Loucy (cell line): Measurements from ENCODE around the gene ALG6.

ENCODE experiments used
- H2AFZ ChIP-seq: fragments of 200-600 bp; sonication (generic); 2 replicates; pipeline ENCODE4 v1.6.0; 2016; ENCODE audit warnings: antibody characterized with exemption, mild to moderate bottlenecking, low read length, moderate library complexity
- H3F3A ChIP-seq: fragments of 200-600 bp; 2 replicates; pipeline ENCODE4 v1.6.0; 2016; ENCODE audit warnings: antibody characterized with exemption, low read depth, mild to moderate bottlenecking
- H3K27me3 ChIP-seq: fragments of 200-600 bp; sonication (generic); 2 replicates; pipeline ENCODE4 v1.6.1; 2014; ENCODE audit warnings: low read length, mild to moderate bottlenecking; ENCODE audit not compliant: insufficient read depth, poor library complexity, severe bottlenecking
- H3K36me3 ChIP-seq: fragments of 200-600 bp; sonication (generic); 2 replicates; pipeline ENCODE4 v1.6.1; 2016; ENCODE audit warnings: low read length; ENCODE audit not compliant: insufficient read depth
- H3K4me1 ChIP-seq: fragments of 200-600 bp; sonication (generic); 2 replicates; pipeline ENCODE4 v1.5.1; 2014; ENCODE audit warnings: low read length, mild to moderate bottlenecking; ENCODE audit not compliant: insufficient read depth, poor library complexity, severe bottlenecking
- H3K4me2 ChIP-seq: fragments of 200-600 bp; sonication (generic); 2 replicates; pipeline ENCODE4 v1.6.0; 2014; ENCODE audit warnings: antibody characterized with exemption, low read length, low read depth, mild to moderate bottlenecking; ENCODE audit not compliant: poor library complexity, severe bottlenecking
- H3K4me3 ChIP-seq: fragments of 200-600 bp; sonication (generic); 2 replicates; pipeline ENCODE4 v1.5.1; 2014; ENCODE audit warnings: low read length, mild to moderate bottlenecking, mixed read lengths; ENCODE audit not compliant: poor library complexity, severe bottlenecking
- H3K79me2 ChIP-seq: fragments of 200-600 bp; sonication (generic); 2 replicates; pipeline ENCODE4 v1.6.1; 2014; ENCODE audit warnings: low read length; ENCODE audit not compliant: insufficient read depth
- H3K9ac ChIP-seq: fragments of 200-600 bp; sonication (generic); 2 replicates; pipeline ENCODE4 v1.6.0; 2014; ENCODE audit warnings: mild to moderate bottlenecking, low read depth, low read length, moderate library complexity; ENCODE audit not compliant: poor library complexity, severe bottlenecking
- H3K9me2 ChIP-seq: fragments of 200-600 bp; sonication (generic); replicated peaks from 2 replicates; pipeline ENCODE4 v1.6.1; 2016; ENCODE audit warnings: low read depth, low read length, mixed read lengths
- H3K9me3 ChIP-seq: fragments of 200-600 bp; sonication (generic); 2 replicates; pipeline ENCODE4 v1.6.1; 2014; ENCODE audit warnings: mild to moderate bottlenecking, antibody characterized with exemption, low read length, low read depth; ENCODE audit not compliant: insufficient read depth
- H4K20me1 ChIP-seq: fragments of 200-600 bp; sonication (generic); 2 replicates; pipeline ENCODE4 v1.6.0; 2014; ENCODE audit warnings: antibody characterized with exemption, low read length, mild to moderate bottlenecking; ENCODE audit not compliant: insufficient read depth, poor library complexity, severe bottlenecking
- EZH2phosphoT487 ChIP-seq: fragments of 200-600 bp; IDR thresholded peaks from 2 replicates; pipeline ENCODE4 v1.6.1; 2018; ENCODE audit warnings: antibody characterized with exemption, mild to moderate bottlenecking, moderate library complexity, borderline replicate concordance
- TF ChIP-seq, protein P1 (sequence below): fragments of 200-600 bp; sonication (generic); conservative IDR thresholded peaks from 2 replicates; pipeline ENCODE4 v1.5.1; 2014; ENCODE audit warnings: mild to moderate bottlenecking, antibody characterized with exemption, low read length

Gene ALG6

GRCh38 chr1:63475761-63476160 lies 108.3 kb downstream of the ALG6 start:
- Histone ChIP-seq H3F3A (no peaks in the 10 kb centered on the region), H2AFZ (no peak overlapping the region), H3K9ac (no peak overlapping the region), H3K79me2 (no peaks in the 10 kb centered on the region), H3K9me2 (no peaks in the 10 kb centered on the region), H3K4me2 (no peak overlapping the region), H3K36me3 (peaks cover 18% of the 10 kb centered on the region; the same call in 1 of the 2 replicates), H3K9me3 (no peaks in the 10 kb centered on the region), H4K20me1 (no peaks in the 10 kb centered on the region), H3K4me3 (no peak overlapping the region), H3K4me1 (no peaks in the 10 kb centered on the region), H3K27me3 (no peaks in the 10 kb centered on the region)
- no peak for TF ChIP-seq EZH2phosphoT487
- TF ChIP-seq, protein P1, sequence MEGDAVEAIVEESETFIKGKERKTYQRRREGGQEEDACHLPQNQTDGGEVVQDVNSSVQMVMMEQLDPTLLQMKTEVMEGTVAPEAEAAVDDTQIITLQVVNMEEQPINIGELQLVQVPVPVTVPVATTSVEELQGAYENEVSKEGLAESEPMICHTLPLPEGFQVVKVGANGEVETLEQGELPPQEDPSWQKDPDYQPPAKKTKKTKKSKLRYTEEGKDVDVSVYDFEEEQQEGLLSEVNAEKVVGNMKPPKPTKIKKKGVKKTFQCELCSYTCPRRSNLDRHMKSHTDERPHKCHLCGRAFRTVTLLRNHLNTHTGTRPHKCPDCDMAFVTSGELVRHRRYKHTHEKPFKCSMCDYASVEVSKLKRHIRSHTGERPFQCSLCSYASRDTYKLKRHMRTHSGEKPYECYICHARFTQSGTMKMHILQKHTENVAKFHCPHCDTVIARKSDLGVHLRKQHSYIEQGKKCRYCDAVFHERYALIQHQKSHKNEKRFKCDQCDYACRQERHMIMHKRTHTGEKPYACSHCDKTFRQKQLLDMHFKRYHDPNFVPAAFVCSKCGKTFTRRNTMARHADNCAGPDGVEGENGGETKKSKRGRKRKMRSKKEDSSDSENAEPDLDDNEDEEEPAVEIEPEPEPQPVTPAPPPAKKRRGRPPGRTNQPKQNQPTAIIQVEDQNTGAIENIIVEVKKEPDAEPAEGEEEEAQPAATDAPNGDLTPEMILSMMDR, result no peak

DNA sequence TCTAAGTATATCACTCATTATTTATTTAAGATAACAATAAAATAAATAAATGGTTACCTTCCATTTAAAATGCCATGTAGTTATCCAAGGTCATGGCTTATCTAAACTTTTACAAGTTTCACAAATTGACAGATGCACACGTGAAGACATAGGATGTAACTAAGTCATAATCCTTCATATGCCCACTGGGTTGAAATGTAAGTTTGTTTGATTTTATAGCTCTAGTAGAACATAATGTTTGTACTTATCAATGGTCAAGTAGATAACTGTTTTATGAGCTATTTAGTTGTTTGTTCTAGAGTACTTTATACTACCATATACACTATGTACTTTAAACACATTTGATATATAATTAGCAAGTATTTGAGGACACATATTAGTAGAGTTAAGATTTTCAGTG lies 112.6 kb downstream of the ALG6 start:
- no peaks in the 10 kb centered on the region for H4K20me1 ChIP-seq
- no peaks in the 10 kb centered on the region for H3K9me3 ChIP-seq
- no peak overlapping the region for H2AFZ ChIP-seq
- no peaks in the 10 kb centered on the region for H3K79me2 ChIP-seq
- H3K36me3 ChIP-seq, result peaks cover 17% of the 10 kb centered on the region; the same call in 1 of the 2 replicates
- H3K4me2 ChIP-seq, result no peak overlapping the region
- H3F3A ChIP-seq, result no peaks in the 10 kb centered on the region
- H3K4me3 ChIP-seq, result no peak overlapping the region
- no peaks in the 10 kb centered on the region for H3K9me2 ChIP-seq
- H3K9ac ChIP-seq, result no peak overlapping the region
- H3K4me1 ChIP-seq, result no peaks in the 10 kb centered on the region
- no peaks in the 10 kb centered on the region for H3K27me3 ChIP-seq
- TF ChIP-seq, protein P1, result no peak
- TF ChIP-seq EZH2phosphoT487, result no peak

GRCh38 chr1:63486629-63487028 lies 119.2 kb downstream of the ALG6 start:
- Histone ChIP-seq H3K79me2 (no peaks in the 10 kb centered on the region), H3K9me3 (no peaks in the 10 kb centered on the region), H3K9ac (no peak overlapping the region), H3K4me1 (no peaks in the 10 kb centered on the region), H3K36me3 (peaks cover 13% of the 10 kb centered on the region; the same call in 1 of the 2 replicates), H3K4me2 (no peak overlapping the region), H4K20me1 (no peaks in the 10 kb centered on the region), H3F3A (no peaks in the 10 kb centered on the region), H3K4me3 (no peak overlapping the region), H3K9me2 (no peaks in the 10 kb centered on the region), H2AFZ (no peak overlapping the region), H3K27me3 (no peaks in the 10 kb centered on the region)
- TF ChIP-seq EZH2phosphoT487, result no peak
- TF ChIP-seq, protein P1, result no peak
